ENCODE measurements around the gene RXRB.

Gene RXRB

DNA sequence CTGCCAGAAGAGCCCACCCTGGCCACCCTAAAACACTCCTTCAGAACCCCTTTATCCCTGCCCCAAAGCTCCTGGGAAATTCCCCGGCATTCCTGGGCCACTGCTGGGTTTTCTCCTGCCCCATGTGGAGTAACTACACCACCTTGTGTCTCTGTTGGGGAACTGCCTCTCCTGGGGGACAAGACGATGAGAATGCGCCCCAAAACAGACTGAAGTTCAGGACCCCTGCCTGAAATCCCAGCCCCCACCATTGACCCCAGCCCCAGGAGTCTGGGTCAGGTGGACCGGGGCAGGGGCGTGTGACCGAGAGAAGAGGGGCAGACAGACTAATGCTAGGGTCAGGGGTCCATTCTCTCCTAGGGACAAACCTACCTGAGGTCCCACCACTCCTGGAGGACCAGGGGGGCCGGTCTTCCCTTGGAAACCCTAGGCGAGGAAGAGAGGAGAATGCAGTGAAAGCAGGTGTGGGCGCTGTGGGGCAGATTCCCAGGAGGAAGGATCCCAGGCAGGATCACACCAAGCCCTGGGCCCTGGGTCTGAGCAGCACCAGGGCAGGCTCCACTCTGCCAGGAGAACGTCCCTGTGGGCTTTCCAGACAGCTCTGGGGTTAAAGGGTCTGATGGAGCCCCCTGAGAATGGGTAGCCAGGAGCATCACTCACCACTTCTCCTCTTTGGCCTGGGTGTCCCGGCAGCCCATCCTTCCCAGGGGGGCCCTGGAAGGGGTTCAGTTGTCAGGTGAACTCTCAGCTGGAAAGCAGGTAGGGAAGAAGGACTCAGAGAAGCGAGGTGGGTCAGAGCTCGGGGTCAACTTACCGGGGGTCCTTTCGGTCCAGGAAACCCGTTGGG, 27.6 kb downstream of the RXRB start:
- H3K4me3 Mint-ChIP-seq, result no peak overlapping the region
- TF ChIP-seq, protein P1, sequence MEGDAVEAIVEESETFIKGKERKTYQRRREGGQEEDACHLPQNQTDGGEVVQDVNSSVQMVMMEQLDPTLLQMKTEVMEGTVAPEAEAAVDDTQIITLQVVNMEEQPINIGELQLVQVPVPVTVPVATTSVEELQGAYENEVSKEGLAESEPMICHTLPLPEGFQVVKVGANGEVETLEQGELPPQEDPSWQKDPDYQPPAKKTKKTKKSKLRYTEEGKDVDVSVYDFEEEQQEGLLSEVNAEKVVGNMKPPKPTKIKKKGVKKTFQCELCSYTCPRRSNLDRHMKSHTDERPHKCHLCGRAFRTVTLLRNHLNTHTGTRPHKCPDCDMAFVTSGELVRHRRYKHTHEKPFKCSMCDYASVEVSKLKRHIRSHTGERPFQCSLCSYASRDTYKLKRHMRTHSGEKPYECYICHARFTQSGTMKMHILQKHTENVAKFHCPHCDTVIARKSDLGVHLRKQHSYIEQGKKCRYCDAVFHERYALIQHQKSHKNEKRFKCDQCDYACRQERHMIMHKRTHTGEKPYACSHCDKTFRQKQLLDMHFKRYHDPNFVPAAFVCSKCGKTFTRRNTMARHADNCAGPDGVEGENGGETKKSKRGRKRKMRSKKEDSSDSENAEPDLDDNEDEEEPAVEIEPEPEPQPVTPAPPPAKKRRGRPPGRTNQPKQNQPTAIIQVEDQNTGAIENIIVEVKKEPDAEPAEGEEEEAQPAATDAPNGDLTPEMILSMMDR (IDR thresholded peaks at IDR 0.05), result peak; percentile 49
- peaks cover 32% of the 10 kb centered on the region for H3K4me1 Mint-ChIP-seq
- no peak overlapping the region for H3K27ac Mint-ChIP-seq
- H3K27me3 Mint-ChIP-seq (ENCODE audit: low read depth, poor library complexity), result peaks cover 60% of the 10 kb centered on the region
- H3K9me3 Mint-ChIP-seq, result no peaks in the 10 kb centered on the region
- no peaks in the 10 kb centered on the region for H3K36me3 Mint-ChIP-seq (ENCODE audit: low read depth)
- peak; percentile 34 for DNase-seq

DNA sequence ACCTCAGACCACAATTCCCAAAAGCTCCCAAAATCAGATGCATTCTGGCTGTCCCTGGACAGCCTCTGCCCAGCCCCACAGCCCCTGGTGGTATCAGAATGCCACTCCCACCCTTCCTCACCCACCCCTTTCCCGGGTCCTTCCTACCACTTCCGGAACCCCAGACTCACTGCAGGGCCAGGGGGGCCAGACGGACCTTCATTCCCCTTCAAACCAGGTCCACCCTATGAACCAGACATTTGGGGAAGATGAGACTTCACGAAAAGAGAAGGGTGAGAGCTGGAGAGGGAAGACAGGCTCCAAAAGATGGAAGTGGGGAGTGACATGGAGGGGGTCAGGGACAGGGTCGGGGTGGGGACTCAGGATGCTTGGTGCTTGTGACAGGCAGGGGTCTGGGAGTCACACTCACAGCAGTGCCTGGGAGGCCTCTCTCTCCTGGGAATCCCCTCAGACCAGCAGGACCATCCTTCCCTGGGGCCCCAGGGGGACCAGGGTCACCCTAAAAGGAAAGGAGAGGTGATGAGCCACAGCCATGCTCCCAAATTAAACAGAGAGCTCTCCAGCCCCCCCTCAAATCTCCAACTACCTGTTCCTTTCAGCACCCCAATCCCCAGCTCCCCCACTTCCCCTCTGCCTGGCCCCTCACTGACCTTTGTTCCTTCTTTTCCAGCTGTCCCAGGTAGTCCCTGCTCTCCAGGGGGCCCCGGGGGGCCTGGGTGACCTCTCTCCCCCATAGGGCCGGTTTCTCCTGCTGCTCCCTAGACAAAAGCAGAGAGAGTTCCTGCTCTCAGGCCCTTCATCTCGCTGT, 28.4 kb downstream of the RXRB start:
- Mint-ChIP-seq H3K36me3 (ENCODE audit: low read depth) (no peaks in the 10 kb centered on the region), H3K27ac (no peak overlapping the region), H3K27me3 (ENCODE audit: low read depth, poor library complexity) (peaks cover 62% of the 10 kb centered on the region), H3K4me1 (peaks cover 24% of the 10 kb centered on the region), H3K4me3 (no peak overlapping the region), H3K9me3 (no peaks in the 10 kb centered on the region)
- DNase-seq, result no peak
- TF ChIP-seq, protein P1 (IDR thresholded peaks at IDR 0.05), result no peak

DNA sequence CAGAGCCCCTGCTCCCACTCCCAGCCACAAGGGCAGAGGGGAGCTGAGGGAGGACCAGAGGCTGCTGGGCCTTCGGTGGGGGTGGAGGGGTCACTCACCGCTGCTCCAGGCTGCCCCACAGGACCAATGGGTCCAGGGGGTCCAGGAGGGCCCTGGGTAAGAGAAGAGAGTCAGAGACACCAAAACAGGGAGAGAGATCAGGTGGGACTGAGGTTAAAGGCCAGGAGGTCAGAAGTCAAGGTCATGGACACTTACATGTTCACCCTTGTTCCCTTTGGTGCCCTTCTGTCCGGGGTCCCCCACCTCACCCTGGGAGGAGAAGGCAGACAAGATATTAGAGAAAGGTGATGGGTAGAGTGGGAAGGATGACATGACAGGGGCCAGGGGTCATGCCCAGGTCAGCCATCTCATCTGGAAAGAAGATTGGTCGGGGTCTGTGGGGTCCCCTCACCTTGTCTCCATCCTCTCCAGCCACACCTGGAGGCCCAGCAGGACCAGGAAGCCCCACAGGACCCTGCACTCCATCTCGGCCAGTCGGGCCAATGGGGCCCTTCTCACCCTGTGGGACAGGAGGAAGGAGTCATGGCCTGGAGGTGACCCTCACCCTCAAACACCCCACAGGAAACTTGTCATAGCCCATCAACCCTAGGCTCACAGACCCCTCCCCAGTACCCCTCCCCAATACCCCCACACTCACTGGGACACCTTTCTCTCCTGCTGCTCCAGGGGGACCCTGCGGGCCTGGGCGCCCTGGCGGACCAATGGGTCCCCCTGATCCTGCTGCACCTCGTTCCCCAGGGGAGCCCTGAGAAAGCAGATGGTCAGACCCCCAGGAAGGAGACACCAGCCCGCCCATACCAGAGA, 29.2 kb downstream of the RXRB start:
- TF ChIP-seq, protein P1 (IDR thresholded peaks at IDR 0.05), result no peak
- Mint-ChIP-seq H3K9me3 (no peaks in the 10 kb centered on the region), H3K4me1 (peaks cover 16% of the 10 kb centered on the region), H3K36me3 (ENCODE audit: low read depth) (no peaks in the 10 kb centered on the region), H3K27ac (no peak overlapping the region), H3K27me3 (ENCODE audit: low read depth, poor library complexity) (peaks cover 60% of the 10 kb centered on the region), H3K4me3 (no peak overlapping the region)
- DNase-seq, result no peak

DNA sequence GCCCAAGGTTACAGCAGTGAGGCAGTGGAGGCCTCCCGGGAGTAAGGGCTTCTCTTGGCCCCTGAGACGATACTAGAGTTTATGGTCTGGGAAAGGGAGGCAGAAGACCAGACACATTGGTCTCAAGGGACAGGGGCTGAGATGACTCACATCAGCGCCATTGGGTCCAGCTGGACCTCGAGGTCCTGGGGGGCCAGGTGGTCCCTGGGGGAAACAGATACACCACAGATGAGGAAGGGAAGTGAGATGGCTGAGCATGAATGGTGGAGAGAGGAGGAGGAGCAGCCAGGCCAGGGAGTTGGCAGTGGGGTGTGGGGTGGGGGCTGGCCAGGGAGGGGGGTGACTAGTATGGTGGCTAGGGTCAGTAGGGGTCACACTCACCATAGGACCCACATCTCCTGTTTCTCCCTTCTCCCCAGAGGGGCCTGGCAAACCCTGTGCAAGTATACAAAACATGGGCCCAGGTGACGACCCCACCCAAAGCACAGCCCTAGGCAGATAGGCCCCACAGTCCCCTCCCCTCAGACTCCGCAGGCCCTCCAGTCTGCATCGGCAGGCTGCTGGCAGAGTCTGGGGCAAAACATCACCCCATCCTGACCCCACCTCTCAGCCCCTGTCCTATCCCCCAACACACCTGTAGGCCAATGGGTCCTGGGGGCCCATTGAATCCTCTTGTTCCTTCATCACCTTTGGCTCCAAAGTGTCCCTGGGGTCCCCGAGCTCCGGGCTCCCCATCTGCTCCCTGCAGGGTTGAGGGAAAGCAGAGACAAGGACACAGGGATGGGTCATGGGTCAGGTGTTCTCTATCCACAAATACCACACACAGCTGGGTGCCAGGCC, 30.1 kb downstream of the RXRB start:
- Mint-ChIP-seq H3K4me3 (no peak overlapping the region), H3K27ac (no peak overlapping the region), H3K27me3 (ENCODE audit: low read depth, poor library complexity) (peaks cover 58% of the 10 kb centered on the region), H3K9me3 (no peaks in the 10 kb centered on the region), H3K36me3 (ENCODE audit: low read depth) (no peaks in the 10 kb centered on the region), H3K4me1 (peaks cover 18% of the 10 kb centered on the region)
- TF ChIP-seq, protein P1 (IDR thresholded peaks at IDR 0.05), result no peak
- DNase-seq, result no peak

All from nephron progenitor cell (in vitro differentiated cells).